Skeletal muscle tissue (tissue), 4 donors: ENCODE results near the gene SKI. TPM values are rescaled to one million over a fixed set of nuclear protein-coding genes. Genes with fewer than 3 reads are reported as not detected.
"Not testable (repeated sequence)": the region's sequence is repeated elsewhere in the genome, so short reads cannot be mapped to it uniquely, and the experiment has no call there.

Source experiments
- H3K27ac ChIP-seq: one replicate; pipeline ENCODE4 v1.7.0; 2013; ENCODE audit warnings: mild to moderate bottlenecking, low read depth, low read length, inconsistent platforms
- H3K27me3 ChIP-seq, 3 donors: one replicate each; pipeline ENCODE4 v1.7.0; 2013; ENCODE audit warnings: low read length in 3 of 3; ENCODE audit not compliant: control insufficient read depth in 3 of 3, insufficient read depth in 3 of 3
- H3K36me3 ChIP-seq, 3 donors: one replicate each; pipeline ENCODE4 v1.7.0; 2013; ENCODE audit warnings: low read length in 3 of 3; ENCODE audit not compliant: control insufficient read depth in 3 of 3, insufficient read depth in 3 of 3
- H3K4me1 ChIP-seq, 3 donors: one replicate each; pipeline ENCODE4 v1.7.0; 2013; ENCODE audit warnings: low read length in 3 of 3, mild to moderate bottlenecking in 3 of 3; ENCODE audit not compliant: control insufficient read depth in 3 of 3, insufficient read depth in 3 of 3
- H3K4me3 ChIP-seq, 3 donors: one replicate each; pipeline ENCODE4 v1.7.0; 2013; ENCODE audit warnings: low read length in 3 of 3
- H3K9ac ChIP-seq, 3 donors: one replicate each; pipeline ENCODE4 v1.7.0; 2013; ENCODE audit warnings: low read length in 3 of 3, mild to moderate bottlenecking in 3 of 3, moderate library complexity in 2 of 3, low read depth in 1 of 3
- H3K9me3 ChIP-seq, 3 donors: one replicate each; pipeline ENCODE4 v1.7.0; 2013; ENCODE audit warnings: low read length in 3 of 3; ENCODE audit not compliant: control insufficient read depth in 3 of 3
- total RNA-seq: library from RNA; depleted of rRNA; stranded (reverse); fragments of >200 nt; gene quantifications from one replicate; pipeline ENCODE4 v1.2.3, GENCODE V29; 2014
- donor health status: Osteomylitis.

SKI gene
- total RNA-seq, 1 donor from 2014 or later: 19.3 TPM

GRCh38 chr1:2326524-2326923 lies 98.4 kb downstream of the SKI start:
- no peak overlapping the region for H3K4me3 ChIP-seq
- H3K36me3 ChIP-seq: no peaks in the 10 kb centered on the region
- no peak overlapping the region for H3K27ac ChIP-seq
- peaks cover 0 to 19% (median under 1%) of the 10 kb centered on the region in 3 donors for H3K27me3 ChIP-seq
- H3K9me3 ChIP-seq: no peaks in the 10 kb centered on the region
- H3K4me1 ChIP-seq: peaks cover 22 to 27% (median 24%) of the 10 kb centered on the region in 3 donors
- no peak overlapping the region for H3K9ac ChIP-seq

- H3K36me3 ChIP-seq, H3K9ac ChIP-seq, H3K27ac ChIP-seq, H3K4me3 ChIP-seq, H3K9me3 ChIP-seq: not testable (repeated sequence)
- H3K4me1 ChIP-seq: peaks cover 16 to 21% (median 18%) of the 10 kb centered on the region in 3 donors
- peaks cover 0 to 20% (median 1%) of the 10 kb centered on the region in 3 donors for H3K27me3 ChIP-seq
Measured at GRCh38 chr1:2327162-2327561, 99.0 kb downstream of the SKI start.

- no peaks in the 10 kb centered on the region for H3K36me3 ChIP-seq
- no peak overlapping the region for H3K4me3 ChIP-seq
Measured at GRCh38 chr1:2327841-2328240, 99.7 kb downstream of the SKI start.

GRCh38 chr1:2328676-2329455 lies 100.7 kb downstream of the SKI start:
- peaks cover 0 to 33% (median 10%) of the 10 kb centered on the region in 3 donors for H3K27me3 ChIP-seq
- no peak overlapping the region for H3K27ac ChIP-seq
- no peaks in the 10 kb centered on the region for H3K36me3 ChIP-seq
- no peaks in the 10 kb centered on the region for H3K9me3 ChIP-seq
- H3K4me3 ChIP-seq: no peak overlapping the region
- peaks cover 8 to 12% (median 11%) of the 10 kb centered on the region in 3 donors for H3K4me1 ChIP-seq
- no peak overlapping the region for H3K9ac ChIP-seq

More at GRCh38 chr1:2327841-2328240, 99.7 kb downstream of the SKI start:
- Histone ChIP-seq H3K9me3 (no peaks in the 10 kb centered on the region), H3K4me1 (peaks cover 9 to 14% (median 13%) of the 10 kb centered on the region in 3 donors), H3K9ac (no peak overlapping the region), H3K27me3 (peaks cover 0 to 27% (median 6%) of the 10 kb centered on the region in 3 donors), H3K27ac (no peak overlapping the region)

GRCh38 chr1:2330035-2330434 lies 101.9 kb downstream of the SKI start:
- peak overlapping the region in 1 of 3 donors; percentile 40 for H3K9ac ChIP-seq
- no peaks in the 10 kb centered on the region for H3K9me3 ChIP-seq
- H3K36me3 ChIP-seq: no peaks in the 10 kb centered on the region
- H3K4me1 ChIP-seq: peaks cover 8 to 12% (median 11%) of the 10 kb centered on the region in 3 donors
- H3K27me3 ChIP-seq: peaks cover 0 to 33% (median 11%) of the 10 kb centered on the region in 3 donors
- H3K4me3 ChIP-seq: no peak overlapping the region
- no peak overlapping the region for H3K27ac ChIP-seq

GRCh38 chr1:2330519-2331199 lies 102.5 kb downstream of the SKI start:
- no peaks in the 10 kb centered on the region for H3K36me3 ChIP-seq
- no peak overlapping the region for H3K27ac ChIP-seq
- no peaks in the 10 kb centered on the region for H3K9me3 ChIP-seq
- H3K4me1 ChIP-seq: peaks cover 8 to 12% (median 11%) of the 10 kb centered on the region in 3 donors
- H3K9ac ChIP-seq: peak overlapping the region in 2 of 3 donors; percentile 20 to 45
- peaks cover 0 to 34% (median 17%) of the 10 kb centered on the region in 3 donors for H3K27me3 ChIP-seq
- no peak overlapping the region for H3K4me3 ChIP-seq

- Histone ChIP-seq H3K4me3 (no peak overlapping the region), H3K27ac (no peak overlapping the region), H3K9me3 (no peaks in the 10 kb centered on the region), H3K4me1 (peaks cover 8 to 12% (median 11%) of the 10 kb centered on the region in 3 donors), H3K27me3 (peaks cover 0 to 36% (median 21%) of the 10 kb centered on the region in 3 donors), H3K9ac (peak overlapping the region in 2 of 3 donors; percentile 16 to 20), H3K36me3 (no peaks in the 10 kb centered on the region)
Measured at GRCh38 chr1:2331200-2331544, 103.1 kb downstream of the SKI start.

GRCh38 chr1:2331580-2331979 lies 103.5 kb downstream of the SKI start:
- not testable (repeated sequence) for H3K9ac ChIP-seq, H3K27ac ChIP-seq, H3K36me3 ChIP-seq, H3K4me3 ChIP-seq, H3K9me3 ChIP-seq
- Histone ChIP-seq H3K4me1 (peaks cover 8 to 12% (median 11%) of the 10 kb centered on the region in 3 donors), H3K27me3 (peaks cover 0 to 37% (median 25%) of the 10 kb centered on the region in 3 donors)

GRCh38 chr1:2334366-2334765 lies 106.2 kb downstream of the SKI start:
- peaks cover 0 to 37% (median 28%) of the 10 kb centered on the region in 3 donors for H3K27me3 ChIP-seq
- no peak overlapping the region for H3K27ac ChIP-seq
- H3K9ac ChIP-seq: no peak overlapping the region
- no peaks in the 10 kb centered on the region for H3K36me3 ChIP-seq
- peaks cover 8 to 12% (median 11%) of the 10 kb centered on the region in 3 donors for H3K4me1 ChIP-seq
- H3K9me3 ChIP-seq: no peaks in the 10 kb centered on the region
- H3K4me3 ChIP-seq: no peak overlapping the region
